GM12873 (cell line): ENCODE data around the gene TMEM156.

Experiments used
- TF ChIP-seq, protein P1 (sequence below): IDR thresholded peaks from 2 replicates; pipeline ENCODE4 v1.5.1; 2012; ENCODE audit warnings: low read depth, mild to moderate bottlenecking, moderate library complexity, low read length, control low read depth; ENCODE audit not compliant: insufficient read depth; ENCODE audit errors: missing control alignments

TMEM156 gene

DNA sequence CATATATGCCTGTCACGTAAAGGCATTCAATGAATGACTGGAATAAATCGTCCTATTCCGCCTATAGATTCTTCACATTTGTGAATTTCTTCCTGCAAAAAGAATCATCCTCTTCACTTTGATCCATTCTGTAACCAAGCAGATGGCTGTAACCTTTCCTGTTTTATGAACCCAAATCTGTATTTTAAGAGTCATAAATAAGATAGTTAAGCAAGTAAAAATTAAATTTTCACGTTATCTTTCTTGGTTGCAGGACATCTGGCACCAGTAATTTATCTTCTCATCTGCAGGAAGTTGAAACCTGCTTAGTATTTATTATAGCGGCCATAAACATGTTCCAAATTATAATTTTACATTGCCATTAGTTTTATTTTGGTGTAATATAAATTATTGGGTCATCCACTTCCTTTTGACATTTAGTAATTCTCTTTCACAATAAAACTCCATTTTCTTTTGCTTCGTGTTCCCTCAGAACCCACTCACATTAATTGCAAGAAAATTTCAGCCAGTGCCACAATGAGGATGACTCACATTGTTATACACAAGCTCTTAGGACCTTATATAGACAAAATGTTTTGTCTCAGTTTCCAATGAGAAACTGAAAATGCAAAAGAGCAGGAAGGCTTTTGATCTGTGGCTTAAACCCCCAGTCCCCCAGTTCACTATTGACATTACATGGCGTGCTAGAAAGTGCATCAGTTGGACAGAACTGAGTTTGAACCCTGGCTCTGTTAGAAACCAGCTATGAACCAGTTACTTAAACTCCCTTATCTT, 51.1 kb downstream of the TMEM156 start:
- TF ChIP-seq, protein P1, sequence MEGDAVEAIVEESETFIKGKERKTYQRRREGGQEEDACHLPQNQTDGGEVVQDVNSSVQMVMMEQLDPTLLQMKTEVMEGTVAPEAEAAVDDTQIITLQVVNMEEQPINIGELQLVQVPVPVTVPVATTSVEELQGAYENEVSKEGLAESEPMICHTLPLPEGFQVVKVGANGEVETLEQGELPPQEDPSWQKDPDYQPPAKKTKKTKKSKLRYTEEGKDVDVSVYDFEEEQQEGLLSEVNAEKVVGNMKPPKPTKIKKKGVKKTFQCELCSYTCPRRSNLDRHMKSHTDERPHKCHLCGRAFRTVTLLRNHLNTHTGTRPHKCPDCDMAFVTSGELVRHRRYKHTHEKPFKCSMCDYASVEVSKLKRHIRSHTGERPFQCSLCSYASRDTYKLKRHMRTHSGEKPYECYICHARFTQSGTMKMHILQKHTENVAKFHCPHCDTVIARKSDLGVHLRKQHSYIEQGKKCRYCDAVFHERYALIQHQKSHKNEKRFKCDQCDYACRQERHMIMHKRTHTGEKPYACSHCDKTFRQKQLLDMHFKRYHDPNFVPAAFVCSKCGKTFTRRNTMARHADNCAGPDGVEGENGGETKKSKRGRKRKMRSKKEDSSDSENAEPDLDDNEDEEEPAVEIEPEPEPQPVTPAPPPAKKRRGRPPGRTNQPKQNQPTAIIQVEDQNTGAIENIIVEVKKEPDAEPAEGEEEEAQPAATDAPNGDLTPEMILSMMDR: no peak

DNA sequence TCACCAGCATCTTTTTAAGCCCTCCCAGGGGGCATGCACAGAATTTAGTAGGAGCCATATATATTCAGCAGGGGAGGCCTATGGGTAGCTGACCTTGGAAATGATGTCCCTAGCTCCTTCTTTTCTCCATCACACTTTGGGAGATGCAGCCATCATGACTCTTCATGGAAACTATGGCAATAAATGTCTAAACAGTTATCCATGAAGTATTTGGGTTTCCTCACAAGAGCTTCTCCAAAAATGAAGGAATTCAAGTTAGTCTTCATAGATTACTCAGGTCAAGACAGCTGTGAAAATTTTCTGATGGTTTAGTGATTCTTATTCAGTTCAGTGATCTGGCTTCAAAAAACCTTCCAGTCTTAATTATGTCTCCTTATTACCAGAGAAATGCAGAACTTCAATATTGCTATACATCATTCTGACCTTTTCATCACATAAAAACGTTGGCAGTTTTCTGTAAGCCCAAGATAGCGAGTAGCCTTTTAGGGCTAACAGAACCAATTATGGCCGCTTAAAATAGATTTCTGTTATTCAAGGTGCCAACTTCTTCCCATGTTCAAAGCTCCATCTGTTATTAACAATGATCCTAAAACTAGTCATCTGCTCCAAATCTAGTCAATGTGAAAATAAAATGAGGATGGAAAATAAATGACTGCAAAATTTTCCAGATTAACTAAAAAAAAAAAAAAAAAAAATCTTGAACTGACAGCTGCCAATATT, 52.5 kb downstream of the TMEM156 start:
- TF ChIP-seq, protein P1: no peak

DNA sequence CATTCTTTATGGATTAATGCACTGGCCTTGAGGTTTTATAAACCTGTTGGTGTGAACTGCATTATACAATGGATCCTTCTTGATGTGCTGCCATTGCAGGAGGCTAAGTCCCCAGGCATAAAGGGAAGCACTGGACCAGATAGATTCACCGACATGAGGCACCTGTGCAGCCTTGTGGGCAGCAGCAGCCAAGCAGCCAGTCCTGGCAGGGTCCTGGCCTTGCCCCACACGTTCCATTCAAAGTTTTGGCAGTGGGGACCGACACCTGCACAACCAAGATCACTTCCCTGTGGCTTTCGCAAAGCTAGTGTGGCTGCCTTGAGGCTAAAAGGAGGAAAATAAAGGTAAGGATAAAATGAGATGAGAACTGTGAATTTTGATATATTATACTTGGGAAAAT, 53.1 kb downstream of the TMEM156 start:
- TF ChIP-seq, protein P1: no peak

DNA sequence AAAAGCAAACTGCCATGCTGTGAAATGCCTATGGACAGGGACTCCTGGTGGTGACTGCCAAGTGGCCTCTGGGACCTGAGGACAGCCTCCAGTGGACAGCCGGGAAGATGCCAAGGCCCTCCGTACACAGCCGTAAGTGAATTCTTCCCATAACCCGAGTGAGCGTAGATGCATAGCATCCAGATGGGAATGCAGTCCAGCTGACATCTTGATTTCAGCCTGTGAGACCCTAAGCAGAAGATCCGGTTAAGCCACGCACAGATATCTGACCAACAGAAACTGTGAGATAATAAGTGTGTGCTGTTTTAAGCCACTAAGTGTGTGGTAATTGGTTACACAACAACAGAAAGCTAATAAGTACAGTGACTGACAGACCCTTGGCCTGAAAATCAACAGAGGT, 55.9 kb downstream of the TMEM156 start:
- TF ChIP-seq, protein P1: no peak

- TF ChIP-seq, protein P1: no peak
These were observed 63.5 kb downstream of the TMEM156 start for GRCh38 chr4:38968668-38969067.

DNA sequence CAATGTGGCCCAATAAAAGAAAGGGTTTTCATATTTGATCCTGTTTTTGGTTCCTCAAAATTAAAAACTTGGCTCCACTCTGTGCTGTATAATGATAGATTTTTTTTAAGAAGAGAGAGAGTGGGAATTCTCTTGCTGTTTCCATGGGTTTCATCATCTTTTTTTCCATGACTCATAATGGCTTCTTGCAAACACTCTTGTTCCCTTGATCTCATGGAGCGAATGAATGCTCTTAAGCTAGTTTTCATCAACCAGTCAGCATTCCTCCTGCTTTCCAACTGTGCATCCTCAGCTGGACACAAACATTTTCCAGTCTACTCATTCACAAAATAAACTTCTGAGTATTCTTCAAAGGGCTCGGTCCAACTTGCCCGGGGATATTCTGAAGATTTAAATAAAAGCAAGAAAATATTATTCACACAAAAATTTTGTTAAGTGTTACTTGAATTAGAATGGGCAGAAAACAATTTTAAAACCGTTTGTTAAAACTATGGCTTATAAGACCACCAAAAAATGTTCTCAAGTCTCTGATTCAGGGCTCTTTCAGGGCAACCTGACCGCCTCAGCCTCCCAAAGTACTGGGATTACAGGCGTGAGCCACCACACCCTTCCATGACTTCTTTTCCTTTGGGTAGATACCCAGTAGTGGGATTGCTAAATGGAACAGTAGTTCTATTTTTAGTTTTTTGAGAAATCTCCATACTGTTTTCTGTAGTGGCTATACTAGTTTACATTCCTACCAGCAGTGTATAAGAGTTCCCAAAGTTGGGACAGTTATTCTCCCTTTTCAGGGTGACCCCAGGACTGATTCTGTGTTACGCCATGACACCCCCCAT, 64.7 kb downstream of the TMEM156 start:
- TF ChIP-seq, protein P1: no peak

DNA sequence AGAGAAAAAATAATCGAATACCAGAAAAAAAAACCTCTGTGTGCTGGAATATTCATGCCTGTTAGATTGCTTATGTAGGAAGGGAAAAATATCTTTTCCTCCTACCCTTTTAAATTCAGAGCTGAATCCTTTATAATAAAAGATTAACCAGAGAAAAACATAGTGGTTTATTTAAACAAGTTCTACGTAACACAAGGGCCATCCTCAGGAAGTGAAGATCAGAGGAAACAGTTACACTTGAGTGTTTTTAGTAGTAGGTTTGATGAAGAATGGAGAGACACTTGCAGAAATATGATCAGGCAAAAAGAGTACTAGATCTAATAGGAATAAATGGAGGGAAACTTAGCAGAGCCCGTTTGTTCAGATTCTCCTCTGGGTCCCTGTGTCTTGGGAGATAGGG, 66.3 kb downstream of the TMEM156 start:
- TF ChIP-seq, protein P1: no peak
